GM21381 (cell line): ENCODE data around the gene ANKRD44.

Source experiments
- ATAC-seq: cut with Tn5 transposase; IDR thresholded peaks from one replicate; pipeline ENCODE4 v1.9.1; 2021; ENCODE audit warnings: mild to moderate bottlenecking, moderate library complexity; ENCODE audit not compliant: unreplicated experiment

Gene ANKRD44

DNA sequence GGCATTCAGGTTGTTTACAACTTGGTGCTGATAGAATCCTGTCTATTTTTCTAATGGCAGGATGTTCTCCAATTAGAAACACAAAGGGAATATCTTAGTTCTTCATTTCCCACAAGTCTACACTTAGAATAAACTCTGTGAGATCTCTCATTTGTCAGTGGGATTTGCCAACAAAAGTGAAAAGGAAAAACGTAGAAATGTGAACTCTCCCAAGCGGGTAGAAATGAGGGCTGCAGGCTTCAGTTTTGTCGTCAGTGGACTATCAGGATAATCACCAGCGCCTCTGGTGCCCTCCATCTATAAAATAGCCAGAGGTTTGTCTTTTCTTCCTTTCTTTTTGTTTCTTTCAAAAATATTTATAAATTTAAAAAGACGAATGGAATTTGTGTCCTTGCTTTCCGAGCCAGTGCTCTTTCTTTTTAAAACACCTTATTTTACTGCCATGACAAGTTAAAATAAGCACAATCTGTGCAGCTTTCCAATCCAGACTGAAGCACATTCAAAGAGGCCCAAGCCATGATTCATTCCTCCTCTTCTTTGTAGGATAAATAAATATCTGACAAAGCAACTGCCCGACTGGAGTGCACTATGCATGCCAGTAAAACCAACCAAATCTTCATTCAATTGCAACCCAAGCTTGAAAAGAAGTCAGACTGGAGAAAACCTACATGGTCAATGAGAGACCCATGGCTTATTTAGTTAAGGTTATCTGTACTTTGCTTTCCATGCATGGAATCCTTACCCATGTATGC is 185.8 kb downstream of the ANKRD44 start:
- no peak for ATAC-seq

DNA sequence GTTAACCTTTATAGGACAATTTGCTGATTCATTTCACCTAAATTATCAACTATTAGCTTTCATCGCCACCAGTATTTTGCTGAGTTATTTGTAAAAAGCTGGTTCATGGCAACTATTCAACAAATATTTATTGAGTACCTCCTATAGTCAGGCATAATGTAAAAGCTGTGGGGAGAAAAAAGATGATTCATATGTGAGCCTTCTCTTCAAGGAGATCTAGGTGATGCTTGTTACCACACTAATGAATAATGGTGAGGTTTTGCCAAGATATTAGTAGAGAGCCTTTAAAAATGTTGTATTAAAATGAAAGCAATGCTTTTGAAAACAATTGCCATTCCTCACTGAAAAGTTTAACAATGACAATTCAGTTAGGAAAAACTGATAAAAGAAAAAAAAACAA is 187.8 kb downstream of the ANKRD44 start:
- no peak for ATAC-seq

DNA sequence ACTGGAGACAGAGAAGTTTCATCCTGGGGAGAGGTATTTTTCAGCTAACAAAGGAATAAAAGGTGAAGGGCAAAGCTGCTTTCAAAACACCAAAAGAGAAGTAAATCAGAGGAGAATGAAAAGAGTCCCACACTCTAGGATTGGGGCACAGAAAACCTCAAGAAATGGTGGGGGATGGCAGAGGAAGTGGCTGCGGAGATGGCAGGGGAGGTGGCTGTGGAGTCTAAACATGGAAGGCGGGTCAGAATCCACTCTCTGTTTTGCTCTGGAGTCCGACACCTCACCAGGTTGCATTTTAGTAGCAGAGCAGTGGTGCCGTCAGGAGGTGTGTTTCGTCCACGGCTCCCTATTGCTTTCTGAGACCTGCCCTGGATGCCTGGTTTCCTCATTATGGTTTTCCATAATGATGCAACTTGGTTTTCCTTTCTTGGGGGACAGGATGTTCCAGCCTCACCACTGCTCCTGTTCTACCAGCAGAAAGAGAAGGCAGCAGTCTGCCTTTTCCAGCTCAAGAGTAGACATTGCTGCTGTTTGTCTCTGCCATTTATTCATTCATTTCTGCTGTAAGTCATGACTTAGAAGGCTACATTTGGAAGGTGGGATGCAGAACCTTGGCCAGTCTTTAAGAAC is 188.7 kb downstream of the ANKRD44 start:
- no peak for ATAC-seq

DNA sequence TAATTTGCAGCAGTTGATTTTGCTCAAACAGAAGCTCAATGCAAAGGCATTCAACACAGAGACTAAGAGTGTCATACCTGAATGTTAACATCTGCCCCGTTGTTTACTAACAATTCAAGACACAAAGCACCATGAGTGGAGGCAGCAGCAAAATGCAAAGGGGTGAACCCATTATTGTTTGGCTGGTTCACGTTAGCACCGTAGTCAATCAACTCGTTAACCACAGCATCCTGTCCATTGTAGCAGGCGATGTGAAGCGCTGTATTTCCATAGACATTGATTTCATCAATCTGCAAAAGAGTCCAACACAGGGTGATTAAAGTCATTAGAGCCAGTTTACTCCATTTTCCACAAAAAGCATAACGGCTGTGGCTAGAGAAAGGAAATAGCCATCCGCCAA is 189.3 kb downstream of the ANKRD44 start:
- ATAC-seq = no peak

DNA sequence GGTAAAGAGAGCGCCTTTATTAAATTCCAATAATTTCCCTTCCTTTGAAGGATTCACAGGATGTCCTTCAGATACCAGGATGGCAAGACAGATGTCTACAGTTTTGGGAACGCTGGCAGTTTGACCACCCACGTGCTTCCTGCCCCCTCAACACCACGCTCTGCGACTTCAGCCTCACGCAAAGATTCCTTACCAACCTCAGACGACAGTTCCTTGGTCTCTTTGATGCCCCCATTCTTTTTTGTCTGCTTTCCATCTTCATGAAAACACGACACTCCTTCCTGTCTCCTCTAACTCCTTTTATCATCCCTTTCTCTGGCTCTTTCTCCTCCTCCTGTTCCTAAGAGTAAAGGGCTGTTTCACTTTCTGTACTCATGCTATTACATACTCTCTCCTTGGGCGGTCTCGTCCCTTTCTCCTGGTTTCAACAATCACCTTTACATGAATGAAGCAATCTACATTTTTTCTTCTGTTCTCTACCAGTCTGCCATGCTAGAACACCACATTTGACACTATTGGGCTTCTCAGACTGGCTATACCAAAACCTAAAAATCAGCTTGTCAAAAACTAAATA is 194.2 kb downstream of the ANKRD44 start:
- no peak for ATAC-seq

DNA sequence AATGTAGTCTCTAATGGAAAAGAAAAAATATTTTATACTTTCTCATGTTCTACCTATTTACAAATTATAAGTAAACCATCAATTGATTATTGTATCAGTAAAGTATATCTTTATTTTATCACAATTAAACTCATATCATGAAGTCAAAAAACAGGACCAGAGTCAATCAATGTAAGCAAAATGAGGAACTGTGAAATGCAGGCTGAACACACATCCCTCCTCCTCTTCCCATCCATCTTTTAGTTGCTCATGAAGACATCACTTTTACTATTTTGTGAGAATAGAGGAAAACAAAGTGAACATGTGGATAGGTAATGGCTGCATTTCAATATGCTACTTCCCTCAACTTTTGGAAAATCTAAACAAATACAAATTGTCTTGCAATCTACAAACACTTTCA is 195.3 kb downstream of the ANKRD44 start:
- ATAC-seq = no peak

DNA sequence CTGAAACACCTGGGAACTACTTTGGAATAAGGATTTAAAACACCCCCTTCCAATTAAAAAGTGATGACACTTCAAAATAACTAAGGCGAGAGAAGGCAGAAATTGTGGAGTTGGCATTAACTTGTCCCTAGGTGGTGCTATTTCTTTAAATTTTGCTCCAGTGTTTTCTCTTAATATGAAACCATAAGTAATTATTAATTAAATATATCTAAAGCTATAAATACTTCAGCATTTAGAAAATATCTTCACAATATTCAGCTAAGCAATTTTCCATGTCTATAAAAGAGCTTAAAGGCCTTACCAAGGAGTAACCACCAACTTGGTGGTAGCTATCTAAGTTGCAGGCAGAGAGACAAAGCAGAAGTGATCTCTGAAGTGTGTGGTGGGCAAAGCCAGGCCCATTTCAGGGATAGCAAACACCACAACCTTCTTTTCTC is 197.3 kb downstream of the ANKRD44 start:
- no peak for ATAC-seq

DNA sequence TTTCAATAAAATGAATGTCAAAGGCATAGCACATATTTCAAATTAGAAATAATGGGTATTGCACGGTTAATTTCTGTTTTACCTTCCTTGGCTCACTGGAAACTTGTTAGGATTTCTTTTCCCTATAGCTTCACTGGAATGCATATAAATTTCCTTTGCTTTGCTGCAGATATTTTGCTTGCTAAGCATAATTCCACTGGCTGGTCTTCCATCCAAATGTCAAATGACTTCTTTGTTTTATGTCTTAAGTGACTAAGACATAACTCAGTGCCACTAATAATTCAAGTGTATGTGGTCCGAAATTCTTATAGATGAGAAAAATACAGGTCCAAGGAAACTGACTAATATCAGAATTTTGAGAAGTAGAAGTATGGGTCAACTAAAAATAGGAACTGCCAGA is 201.3 kb downstream of the ANKRD44 start:
- no peak for ATAC-seq

DNA sequence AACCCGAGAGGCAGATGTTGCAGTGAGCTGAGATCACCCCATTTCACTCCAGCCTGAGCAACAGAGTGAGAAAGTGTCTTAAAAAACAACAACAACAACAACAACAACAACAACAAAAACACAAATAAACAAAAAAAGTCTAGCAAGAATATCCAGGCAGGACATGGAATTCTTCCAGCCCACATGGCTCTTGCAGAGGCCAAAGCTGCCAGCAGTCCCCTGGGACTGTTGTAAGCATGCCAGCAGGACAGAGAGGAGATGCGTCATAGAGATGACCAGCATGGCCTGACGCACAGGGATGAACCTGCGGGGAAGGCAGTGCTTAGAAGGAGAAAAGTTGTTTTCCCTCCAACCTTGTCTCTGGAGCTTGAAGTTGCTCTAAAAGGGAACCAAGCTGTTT is 201.8 kb downstream of the ANKRD44 start:
- ATAC-seq = no peak

DNA sequence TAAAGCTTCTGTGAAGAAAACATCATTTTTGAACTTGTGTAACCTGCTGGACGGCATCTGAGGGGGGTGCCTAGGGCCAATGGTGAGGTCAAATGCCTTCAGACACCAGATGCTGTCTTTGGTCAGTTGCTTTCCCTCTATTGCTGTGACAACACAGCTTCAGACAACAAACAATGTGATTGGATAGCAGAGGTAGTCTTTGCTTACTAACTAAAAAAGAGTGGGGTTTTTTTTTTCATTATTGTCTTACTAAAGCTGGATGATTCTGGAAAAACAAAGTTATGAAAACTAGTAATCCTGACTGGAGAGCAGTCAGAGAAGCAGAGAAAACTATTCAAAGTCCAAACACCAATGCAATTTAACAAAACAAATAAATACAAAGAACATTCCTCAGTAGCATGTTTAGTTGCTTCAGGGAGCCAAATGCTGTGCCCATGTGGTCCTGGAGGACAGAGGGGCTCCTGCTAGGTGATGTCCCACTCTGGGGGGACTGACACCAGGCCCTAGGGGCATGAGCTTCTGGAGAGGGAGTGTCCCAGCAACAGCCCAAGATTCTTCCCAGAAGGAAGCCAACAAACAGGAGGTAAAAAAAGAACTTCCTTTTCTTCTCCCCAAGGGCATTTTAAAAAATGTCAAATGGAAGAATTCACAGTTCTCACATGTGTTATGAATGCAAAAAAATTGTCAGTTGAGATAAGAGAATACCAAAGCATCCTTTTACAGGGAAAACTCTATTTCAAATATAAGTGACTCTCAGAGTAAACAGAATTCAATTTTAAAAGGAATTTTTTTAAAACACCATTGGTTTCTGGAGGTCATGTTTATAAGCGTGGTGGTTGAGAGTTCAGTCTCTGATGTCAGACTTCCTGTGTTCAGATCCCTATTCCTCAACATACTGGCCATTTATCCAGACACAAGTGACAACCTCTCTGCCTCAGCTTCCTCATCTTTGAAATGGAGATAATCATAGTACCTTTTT is 203.0 kb downstream of the ANKRD44 start:
- ATAC-seq = no peak

DNA sequence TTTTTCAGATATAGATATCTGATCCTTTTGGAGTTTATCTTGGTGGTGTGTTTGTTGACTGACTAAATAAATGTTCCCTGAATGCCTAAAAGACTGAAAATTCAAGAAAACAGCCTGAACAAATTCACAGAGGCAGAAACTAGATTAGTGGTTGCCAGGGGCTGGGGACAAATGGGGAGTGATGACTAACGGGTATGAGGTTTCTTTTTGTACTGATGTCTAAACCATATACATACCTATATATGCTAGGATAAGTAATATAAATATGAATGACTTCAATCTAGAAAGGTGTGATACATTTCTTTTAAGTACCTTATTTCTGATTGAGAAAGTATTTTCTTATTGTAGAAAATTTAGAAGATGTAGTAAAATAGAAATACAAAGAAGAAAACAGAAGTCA is 207.2 kb downstream of the ANKRD44 start:
- ATAC-seq = no peak

DNA sequence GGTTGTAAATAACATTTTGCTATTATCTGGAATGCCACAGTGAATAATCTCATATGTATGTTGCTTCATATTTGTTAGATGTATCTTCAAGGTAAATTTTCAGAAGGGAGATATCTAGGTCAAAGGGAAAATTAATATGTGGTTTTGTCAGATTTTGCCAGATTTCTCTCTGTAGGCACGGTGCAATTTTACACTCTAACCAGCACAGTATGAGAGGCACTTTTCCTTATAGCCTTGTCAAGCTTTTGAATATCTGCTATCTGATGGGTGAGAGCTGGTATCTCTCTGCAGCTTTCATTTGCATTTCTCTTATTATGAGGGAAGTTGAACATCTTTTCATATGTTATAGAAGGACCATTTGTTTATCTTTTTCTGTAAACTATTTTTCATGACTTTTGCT is 208.3 kb downstream of the ANKRD44 start:
- no peak for ATAC-seq

DNA sequence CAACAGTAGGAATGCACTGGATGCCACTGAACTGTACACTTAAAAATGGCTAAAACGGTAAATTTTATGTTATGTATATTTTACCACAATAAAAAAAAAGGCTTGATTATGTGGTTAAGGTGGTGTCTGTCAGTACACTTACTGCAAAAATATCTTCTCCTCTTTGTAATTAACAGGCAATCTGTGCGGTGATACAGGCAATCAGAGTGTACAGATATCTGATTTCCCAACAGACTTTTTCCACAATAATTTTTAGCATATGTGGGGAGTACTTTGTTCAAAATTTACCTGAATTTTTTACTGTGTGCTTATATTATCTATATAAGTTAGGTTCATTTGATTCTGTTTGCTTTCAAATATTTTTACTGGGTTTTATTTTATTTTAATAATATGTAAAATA is 209.1 kb downstream of the ANKRD44 start:
- ATAC-seq = no peak

DNA sequence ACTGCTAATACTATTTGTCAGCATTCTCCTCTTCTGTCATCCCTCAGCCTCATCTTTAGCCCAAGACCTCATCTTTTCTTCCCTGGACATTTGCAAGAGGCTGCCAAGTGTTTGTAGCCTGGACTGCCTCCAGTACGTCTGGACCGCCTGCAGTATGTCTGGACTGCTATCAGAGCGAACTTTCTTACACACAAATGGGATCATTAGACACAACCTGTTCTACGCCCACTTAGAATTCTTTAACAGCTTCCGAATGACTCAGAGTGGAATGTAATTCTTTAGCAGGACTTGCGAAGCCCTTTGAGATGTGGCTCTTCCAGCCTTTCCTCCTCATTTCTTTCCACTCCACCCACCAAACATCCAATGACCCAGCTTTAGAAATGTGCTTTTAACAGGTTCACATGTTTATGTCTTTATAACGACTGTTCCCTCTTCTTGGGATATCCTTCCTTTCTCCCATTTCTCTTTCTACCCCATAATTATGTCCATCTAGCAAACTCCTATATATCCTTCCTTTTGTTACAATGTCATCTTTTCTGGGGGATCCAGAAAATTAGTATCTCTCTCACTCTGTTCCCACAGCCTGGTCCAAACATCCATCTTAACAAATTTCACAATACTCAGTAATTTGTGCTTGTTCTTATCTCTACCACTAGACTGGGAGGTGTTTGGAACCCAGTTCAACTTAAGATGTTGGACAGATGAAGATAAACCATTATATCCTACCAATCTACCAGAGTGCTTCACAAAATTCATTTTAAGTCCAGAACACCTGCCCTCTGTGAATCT is 212.8 kb downstream of the ANKRD44 start:
- ATAC-seq = no peak

DNA sequence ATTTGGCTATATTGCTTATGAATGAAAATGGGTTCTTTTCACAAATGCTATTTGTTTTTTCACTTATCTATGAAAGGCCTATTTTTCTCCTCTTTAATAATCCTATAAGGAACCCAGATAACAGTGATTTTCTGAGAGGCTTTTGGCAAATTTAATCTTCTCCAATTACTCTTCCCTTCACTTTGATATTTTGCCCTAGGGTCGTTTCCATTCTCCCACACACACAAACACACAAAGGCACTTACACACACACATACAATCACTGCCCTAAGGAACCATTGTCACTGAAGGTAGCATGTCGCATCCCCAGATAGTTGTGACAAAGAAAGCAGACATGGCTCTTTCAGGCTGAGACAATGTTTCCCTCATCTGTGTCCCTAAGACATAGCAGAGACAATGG is 213.9 kb downstream of the ANKRD44 start:
- ATAC-seq = no peak

DNA sequence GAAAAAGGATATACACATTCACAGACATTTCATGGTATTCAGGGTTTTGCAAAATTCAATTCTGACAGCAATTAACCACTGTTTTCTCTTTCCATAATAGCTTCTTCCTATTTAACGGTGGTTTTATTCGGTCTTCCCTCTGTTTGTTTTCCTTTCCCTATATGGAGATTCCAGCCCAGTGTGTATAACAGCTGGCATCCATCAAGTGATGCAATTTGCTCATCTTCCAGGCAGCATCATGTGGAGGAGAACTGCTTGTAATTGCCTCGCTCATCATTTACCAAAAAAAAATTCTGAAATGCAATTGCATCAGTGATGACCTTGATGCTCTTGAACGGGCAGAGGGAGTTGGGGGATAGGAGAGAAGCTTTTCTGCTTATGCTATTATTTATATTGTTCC is 218.1 kb downstream of the ANKRD44 start:
- no peak for ATAC-seq

DNA sequence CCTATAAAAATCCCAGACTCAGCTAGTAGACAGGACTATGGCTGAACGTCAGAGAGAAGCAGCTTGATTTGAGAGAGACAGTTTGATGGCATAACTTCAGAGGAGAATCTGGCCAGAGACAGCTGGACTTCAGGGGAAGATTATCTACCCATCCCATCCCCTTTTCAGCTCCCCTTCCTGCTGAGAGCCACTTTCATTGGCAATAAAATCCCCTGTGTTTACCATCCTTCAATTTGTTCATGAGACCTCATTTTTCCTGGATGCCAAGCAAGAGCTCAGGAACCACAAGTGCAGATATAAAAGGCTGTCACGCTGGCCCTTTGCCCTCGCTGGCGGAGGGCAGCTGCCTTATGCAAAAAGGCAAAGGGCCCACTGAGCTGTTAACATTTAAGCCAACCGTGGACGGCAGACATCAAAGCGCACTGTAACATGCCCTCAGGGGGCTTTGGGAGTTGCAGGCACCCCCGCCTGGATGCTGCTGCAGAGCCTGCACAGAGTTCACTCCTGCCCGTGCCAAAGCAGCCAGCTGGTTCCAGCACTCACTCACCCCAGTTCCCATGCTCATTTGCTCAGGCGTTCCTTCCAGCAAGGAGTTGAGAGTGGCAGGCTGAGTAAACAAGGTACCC is 219.7 kb downstream of the ANKRD44 start:
- ATAC-seq = no peak

DNA sequence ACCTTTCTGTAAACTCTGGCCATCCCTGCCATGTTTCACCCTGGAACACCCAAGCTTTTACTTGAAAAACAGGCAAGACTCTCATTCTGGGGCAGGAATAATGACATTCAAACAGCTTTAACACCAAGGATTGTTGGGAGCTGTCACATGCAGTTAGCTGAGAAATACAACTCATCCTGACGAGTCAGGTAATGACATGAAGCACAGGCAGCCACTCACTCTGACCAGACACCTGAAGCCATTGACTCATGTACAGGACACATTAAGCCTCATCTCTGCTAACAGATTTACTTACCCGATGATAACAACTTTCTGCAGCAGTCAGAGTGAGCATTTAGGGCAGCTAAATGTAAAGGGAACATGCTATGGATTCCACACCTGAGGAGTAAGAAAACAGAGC is 220.9 kb downstream of the ANKRD44 start:
- ATAC-seq = no peak

DNA sequence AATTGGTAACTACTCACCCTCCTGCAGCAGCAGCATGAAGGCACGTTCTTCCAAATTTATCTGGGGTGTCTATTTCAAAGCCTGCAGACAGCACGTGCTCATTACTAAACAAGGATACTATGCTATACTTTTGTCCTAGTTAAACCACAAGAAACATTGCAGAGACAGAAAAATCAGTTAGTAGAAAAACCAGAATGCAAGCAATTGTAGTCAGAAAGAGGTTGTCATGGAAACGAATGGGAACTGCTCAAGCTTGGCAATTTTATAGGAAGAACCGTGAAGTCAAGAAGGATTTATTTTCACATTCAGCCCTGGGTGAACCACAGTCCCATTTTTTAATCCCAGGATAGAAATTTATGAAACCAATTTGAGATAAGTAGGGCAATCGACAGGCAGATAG is 221.9 kb downstream of the ANKRD44 start:
- no peak for ATAC-seq

DNA sequence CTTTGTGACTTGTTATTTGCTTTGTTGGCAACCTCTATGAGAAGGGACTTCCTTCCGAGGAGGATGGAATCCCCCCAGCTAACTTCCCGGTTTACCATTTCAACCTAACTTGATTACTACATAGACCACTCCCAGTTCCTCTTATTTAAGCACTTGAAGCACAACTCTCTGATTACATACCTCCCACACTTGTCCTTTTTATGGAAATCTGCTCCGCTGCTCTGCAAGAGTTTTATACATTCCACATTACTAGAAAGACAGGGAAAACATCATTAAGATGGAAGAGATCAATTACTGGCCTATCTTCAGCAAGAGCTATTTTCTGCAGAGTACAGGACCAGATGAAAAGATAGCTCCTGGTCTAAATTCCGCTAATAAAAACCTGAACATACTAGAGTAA is 224.1 kb downstream of the ANKRD44 start:
- no peak for ATAC-seq
